PFSK-1 (cell line): ENCODE data around the gene LRMDA.

Experiments
- POLR2AphosphoS5 ChIP-seq: IDR thresholded peaks from 2 replicates; pipeline ENCODE4 v1.6.1; 2012; ENCODE audit warnings: low read depth, mild to moderate bottlenecking, control low read depth, low read length, moderate library complexity
- TF ChIP-seq, protein P1 (sequence below), 2 experiments: IDR thresholded peaks; 2 replicates each; pipeline versions ENCODE4 v1.6.1 to v1.8.0; 2011 to 2012; ENCODE audit warnings: low read depth in 2 of 2, low read length in 2 of 2, control low read depth in 1 of 2, inconsistent platforms in 1 of 2, mild to moderate bottlenecking in 1 of 2, moderate library complexity in 1 of 2; ENCODE audit not compliant: insufficient read depth in 1 of 2

DNA sequence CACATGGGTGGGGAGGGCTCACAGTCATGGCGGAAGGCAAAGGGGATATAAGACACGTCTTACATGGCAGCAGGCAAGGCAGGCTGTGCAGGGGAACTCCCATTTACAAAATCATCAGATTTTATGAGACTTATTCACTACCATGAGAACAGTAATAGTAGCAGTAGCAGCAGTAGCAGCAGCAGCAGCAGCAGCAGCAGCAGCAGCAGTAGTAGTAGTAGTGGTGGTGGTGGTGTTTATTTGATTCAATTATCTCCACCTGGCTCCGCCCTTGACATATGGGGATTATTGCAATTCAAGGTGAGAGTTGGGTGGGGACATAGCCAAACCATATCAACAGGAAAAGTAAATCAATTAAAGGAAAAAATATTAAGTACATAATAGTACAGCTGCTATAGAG, 184.7 kb downstream of the LRMDA start:
- TF ChIP-seq, protein P1, sequence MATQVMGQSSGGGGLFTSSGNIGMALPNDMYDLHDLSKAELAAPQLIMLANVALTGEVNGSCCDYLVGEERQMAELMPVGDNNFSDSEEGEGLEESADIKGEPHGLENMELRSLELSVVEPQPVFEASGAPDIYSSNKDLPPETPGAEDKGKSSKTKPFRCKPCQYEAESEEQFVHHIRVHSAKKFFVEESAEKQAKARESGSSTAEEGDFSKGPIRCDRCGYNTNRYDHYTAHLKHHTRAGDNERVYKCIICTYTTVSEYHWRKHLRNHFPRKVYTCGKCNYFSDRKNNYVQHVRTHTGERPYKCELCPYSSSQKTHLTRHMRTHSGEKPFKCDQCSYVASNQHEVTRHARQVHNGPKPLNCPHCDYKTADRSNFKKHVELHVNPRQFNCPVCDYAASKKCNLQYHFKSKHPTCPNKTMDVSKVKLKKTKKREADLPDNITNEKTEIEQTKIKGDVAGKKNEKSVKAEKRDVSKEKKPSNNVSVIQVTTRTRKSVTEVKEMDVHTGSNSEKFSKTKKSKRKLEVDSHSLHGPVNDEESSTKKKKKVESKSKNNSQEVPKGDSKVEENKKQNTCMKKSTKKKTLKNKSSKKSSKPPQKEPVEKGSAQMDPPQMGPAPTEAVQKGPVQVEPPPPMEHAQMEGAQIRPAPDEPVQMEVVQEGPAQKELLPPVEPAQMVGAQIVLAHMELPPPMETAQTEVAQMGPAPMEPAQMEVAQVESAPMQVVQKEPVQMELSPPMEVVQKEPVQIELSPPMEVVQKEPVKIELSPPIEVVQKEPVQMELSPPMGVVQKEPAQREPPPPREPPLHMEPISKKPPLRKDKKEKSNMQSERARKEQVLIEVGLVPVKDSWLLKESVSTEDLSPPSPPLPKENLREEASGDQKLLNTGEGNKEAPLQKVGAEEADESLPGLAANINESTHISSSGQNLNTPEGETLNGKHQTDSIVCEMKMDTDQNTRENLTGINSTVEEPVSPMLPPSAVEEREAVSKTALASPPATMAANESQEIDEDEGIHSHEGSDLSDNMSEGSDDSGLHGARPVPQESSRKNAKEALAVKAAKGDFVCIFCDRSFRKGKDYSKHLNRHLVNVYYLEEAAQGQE (IDR thresholded peaks at IDR 0.05; ENCODE audit: insufficient read depth in 1 of 2, low read depth in 2 of 2, low read length in 2 of 2) = no peak
- no peak for TF ChIP-seq POLR2AphosphoS5
